GM21737 (cell line): ENCODE measurements around the gene CECR2.
"Not testable (repeated sequence)": the region's sequence is repeated elsewhere in the genome, so short reads cannot be mapped to it uniquely, and the experiment has no call there.

Experiments
- ATAC-seq: cut with Tn5 transposase; IDR thresholded peaks from one replicate; pipeline ENCODE4 v1.9.1; 2021; ENCODE audit warnings: mild to moderate bottlenecking, moderate library complexity; ENCODE audit not compliant: unreplicated experiment

Gene CECR2

DNA sequence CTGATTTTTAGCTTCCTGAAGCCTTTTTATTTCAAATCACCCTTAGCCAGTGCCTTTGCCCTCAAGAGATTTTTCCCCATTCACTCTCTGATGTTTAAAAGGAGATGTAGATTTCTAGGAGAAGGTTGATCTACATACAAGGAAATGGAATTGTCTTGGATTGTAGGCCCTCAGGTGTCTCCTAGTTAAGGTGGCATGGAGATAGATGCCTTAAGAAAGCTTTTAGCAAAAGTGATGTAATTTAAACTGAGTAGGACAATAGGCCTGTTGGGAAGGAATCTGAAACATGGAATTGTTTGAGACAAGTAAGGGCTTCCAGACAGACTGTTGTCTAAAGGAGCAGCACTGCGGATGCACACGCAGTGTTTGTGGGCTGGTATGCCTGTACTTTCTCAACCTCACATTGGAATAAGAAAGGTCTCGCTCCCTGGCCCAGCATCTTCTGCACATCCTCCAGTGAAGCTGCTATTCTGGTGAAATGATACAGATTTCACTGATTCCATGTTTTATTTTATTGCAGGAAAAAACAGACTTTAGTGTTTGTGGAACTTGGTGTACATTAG, 124.2 kb downstream of the CECR2 start:
- ATAC-seq = no peak

DNA sequence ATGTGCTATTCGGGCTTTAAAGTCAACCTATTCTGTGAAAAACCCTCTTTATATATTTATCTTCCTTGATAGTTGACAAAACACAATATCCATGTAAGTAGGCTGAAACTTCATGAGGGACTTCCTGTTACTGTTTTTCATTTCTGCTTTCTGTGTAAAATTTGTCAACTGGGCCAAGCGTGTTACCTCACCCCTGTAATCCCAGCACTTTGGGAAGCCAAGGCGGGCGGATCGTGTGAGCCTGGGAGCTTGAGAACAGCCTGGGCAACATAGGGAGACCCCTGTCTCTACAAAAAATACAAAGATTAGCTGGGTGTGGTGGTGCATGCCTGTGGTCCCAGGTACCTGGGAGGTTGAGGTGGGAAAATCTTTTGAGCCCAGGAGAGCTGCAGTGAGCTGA, 127.6 kb downstream of the CECR2 start:
- no peak for ATAC-seq

DNA sequence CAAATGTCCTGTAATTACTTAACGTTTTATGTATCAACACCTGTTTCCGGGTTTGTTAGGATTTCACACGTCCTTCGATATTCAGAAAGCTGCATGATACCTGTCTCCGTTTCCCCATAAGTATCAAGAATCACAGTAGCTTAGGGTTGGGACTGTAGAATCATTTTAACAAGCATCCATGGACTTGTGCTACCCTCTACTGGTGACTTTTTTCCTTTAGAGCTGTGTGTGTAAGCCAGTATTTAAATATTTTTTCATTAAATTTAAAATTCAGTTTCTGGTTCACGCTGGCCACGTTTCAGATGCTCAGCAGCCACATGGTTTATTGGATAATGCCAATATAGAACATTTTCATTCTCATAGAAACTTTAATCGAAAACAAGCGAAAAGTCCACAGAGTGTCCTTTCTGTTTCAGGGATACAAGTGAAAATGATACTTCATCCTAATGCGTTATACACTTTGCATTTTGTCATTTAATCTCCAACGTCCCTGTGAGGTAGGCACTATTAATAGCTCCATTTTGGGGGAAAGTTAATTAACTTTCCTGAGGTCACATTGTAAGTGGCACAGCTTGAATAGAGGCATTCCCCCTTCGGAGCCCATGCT, 132.5 kb downstream of the CECR2 start:
- no peak for ATAC-seq

- no peak for ATAC-seq
These were observed 138.8 kb downstream of the CECR2 start for GRCh38 chr22:17508110-17508509.

DNA sequence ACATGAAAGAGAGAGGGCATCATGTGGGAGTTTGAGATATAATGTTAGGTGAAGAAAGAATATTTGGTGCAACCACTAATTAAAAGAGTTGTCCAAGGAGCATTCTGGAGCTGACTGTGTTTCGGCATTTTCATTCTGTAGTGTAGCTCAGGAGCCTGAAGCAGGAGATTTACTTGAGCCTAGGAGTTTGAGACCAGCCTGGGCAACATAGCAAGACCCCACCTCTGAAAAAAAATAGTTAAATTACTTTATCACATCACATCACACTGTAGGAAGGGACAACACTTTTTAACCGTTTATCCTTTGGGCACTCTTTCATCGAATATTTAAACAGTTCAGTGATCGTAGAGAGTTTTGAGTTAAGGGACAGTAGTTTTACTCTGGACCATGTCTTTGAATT, 143.7 kb downstream of the CECR2 start:
- no peak for ATAC-seq

GRCh38 chr22:17513612-17514011, 144.4 kb downstream of the CECR2 start:
- no peak for ATAC-seq

DNA sequence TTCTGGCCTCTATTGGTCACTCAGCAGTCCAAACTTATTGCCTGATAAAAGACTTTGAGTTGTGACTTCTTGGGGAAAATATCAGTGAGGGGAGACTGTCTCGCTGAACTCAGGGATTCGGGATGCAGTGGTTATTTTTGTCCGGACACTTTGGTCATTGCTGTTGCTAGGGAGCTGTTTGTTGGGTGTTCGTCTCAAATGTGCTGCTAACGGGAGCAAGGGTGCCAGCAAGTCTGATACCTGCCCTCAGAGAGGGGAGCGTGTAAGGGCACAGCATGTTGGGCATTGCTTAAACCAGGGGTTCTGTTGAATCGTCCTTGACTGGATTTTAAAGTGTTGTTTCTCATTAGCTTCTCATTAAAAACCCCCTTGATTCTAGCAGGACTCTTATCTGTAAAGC, 144.8 kb downstream of the CECR2 start:
- no peak for ATAC-seq

GRCh38 chr22:17518406-17518805, 149.1 kb downstream of the CECR2 start:
- ATAC-seq = no peak

DNA sequence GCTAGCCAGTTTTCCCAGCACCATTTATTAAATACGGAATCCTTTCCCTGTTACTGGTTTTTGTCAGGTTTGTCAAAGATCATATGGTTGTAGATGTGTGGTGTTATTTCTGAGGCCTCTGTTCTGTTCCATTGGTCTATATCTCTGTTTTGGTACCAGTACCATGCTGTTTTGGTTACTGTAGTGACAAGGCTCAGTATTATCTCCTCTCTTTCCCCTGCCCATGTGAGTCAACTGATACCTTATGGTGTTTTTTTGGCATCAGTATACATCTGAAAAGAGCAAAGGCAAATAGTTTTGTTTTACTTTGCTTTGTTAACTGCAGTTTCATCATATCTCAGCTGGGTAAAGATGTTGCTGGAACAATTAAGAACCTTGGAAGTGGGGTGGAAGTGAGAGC, 152.7 kb downstream of the CECR2 start:
- ATAC-seq = not testable (repeated sequence)

DNA sequence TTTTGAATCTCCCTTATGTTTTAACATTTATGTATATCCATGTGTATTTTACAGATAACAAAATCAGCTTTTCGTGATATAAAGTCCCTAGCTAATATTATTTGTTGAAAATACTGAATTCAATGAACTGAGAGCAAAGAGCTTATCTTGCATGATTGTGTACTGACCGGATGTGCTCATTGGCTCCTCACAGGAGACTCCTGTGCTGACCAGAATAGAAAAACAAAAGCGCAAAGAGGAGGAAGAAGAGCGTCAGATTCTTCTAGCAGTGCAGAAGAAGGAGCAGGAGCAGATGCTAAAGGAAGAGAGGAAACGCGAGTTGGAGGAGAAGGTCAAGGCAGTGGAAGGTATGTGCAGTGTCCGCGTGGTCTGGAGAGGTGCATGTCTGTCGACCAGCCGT, 154.7 kb downstream of the CECR2 start:
- no peak for ATAC-seq

- ATAC-seq = no peak
These were observed 167.0 kb downstream of the CECR2 start for GRCh38 chr22:17536269-17536668.

DNA sequence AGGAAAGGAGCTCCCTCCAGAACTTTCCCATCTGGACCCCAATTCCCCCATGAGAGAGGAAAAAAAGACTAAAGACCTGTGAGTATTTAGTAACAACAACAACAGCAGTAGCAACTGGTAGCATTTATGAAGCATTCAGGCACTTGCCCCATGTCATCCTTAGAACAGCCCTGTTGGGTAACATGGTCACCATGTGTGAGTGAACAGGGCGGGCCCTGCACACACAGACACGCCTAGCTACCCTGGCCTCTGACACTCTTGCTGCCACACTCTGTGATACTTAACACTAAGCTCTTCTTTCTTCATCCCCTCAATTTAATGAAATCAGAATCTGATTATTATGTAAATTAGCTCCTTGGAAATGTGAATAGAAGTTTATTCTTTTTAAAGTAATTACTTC, 167.9 kb downstream of the CECR2 start:
- ATAC-seq = no peak

DNA sequence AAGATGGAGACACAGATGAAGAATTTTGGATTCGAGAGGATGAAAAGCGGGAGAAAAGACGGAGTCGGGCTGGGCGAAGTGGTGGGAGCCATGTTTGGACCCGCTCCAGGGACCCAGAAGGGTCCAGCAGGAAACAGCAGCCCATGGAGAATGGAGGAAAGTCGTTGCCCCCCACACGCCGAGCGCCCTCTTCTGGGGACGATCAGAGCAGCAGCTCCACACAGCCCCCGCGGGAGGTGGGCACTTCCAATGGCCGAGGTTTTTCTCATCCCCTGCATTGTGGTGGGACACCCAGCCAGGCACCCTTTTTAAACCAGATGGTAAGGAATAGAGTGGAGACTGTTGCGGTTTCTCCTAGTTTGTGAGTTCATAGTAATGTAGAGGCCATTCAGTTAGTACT, 171.2 kb downstream of the CECR2 start:
- ATAC-seq = no peak

DNA sequence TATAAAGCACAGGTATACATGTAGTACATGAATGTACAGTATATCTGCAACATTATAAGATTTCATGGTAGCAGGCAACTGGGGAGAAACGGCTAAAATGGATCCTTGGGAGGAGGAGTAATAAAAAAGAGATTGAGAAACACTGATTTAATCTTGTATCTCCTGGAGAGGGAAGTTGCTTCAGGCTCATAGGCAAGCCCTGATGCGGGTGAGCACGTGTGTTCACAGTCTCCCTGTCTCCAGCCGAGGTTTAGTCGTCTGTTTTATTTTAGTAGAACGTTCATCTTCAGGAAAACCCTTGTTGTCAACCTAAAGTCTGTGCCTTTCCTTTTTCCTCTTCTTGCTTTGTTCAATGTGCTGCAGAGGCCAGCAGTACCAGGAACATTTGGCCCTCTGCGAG, 172.2 kb downstream of the CECR2 start:
- no peak for ATAC-seq

DNA sequence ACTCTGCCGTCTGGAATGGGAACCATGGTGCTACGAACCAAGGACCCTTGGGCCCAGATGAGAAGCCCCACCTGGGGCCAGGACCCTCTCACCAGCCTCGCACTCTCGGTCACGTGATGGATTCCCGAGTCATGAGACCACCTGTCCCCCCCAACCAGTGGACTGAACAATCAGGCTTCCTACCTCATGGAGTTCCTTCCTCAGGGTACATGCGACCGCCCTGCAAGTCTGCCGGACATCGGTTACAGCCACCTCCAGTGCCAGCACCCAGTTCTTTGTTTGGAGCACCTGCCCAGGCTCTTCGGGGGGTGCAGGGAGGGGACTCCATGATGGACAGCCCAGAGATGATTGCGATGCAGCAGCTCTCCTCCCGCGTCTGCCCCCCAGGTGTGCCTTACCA, 173.2 kb downstream of the CECR2 start:
- no peak for ATAC-seq

GRCh38 chr22:17548010-17548755, 178.9 kb downstream of the CECR2 start:
- no peak for ATAC-seq

DNA sequence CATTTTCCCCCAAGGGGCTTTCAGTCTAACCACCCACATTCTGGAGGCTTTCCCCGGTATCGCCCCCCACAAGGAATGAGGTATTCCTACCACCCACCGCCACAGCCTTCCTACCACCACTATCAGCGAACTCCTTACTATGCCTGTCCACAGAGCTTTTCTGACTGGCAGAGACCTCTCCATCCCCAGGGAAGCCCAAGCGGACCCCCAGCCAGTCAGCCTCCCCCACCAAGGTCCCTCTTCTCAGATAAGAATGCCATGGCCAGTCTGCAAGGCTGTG, 179.4 kb downstream of the CECR2 start:
- ATAC-seq = no peak

GRCh38 chr22:17549183-17549582, 179.9 kb downstream of the CECR2 start:
- ATAC-seq = no peak

- ATAC-seq = no peak
These were observed 180.4 kb downstream of the CECR2 start for GRCh38 chr22:17549655-17550054.

GRCh38 chr22:17552737-17553136, 183.5 kb downstream of the CECR2 start:
- ATAC-seq = no peak

DNA sequence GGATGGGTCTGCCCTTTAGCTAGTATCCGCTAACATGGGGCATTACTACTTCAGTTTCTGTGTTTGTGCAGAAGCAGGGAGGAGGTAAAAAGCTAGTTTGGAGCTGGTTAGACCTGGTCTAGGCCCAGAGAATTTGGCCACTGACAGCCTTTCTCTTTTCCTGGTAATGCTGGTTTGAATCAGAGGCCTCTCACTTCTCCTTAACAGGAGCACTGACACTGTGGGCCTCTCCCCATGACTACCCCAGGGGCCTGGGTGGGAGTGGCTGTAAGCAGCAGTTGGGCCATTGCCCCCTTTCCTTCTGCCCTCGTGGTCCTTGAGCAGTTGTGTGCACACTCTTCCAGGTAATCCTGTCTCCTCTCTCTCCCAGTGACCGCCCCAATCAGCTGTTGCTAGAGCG, 185.6 kb downstream of the CECR2 start:
- ATAC-seq = no peak

DNA sequence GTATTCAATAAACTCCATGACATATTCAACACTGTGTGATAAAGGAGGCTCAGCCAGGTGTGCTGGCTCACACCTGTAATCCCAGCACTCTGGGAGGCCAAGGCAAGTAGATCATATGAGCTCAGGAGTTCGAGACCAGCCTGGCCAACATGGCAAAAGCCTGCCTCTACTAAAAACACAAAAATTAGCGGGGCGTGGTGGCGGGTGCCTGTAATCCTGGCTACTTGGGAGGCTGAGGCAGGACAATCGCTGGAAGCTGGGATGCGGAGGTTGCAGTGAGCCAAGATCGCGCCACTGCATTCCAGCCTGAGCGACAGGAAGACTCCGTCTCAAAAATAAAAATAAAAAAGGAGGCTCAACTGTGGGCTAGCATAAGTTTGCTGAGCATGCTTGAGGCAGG, 189.9 kb downstream of the CECR2 start:
- no peak for ATAC-seq
